Stimulated activated CD4-positive, alpha-beta T cell treated with anti-CD3 and anti-CD28 coated beads, Interleukin-12 subunit alpha, Interleukin-12 subunit beta, amount 100 ng/mL, for 24 hours (primary cell): ENCODE results near the gene AFDN.

Experiments used
- DNase-seq, 2 experiments: peaks; one replicate each; pipeline ENCODE4 v3.0.0-alpha.2; 2020; ENCODE audit warnings: low read depth in 2 of 2

Gene AFDN, protein sequence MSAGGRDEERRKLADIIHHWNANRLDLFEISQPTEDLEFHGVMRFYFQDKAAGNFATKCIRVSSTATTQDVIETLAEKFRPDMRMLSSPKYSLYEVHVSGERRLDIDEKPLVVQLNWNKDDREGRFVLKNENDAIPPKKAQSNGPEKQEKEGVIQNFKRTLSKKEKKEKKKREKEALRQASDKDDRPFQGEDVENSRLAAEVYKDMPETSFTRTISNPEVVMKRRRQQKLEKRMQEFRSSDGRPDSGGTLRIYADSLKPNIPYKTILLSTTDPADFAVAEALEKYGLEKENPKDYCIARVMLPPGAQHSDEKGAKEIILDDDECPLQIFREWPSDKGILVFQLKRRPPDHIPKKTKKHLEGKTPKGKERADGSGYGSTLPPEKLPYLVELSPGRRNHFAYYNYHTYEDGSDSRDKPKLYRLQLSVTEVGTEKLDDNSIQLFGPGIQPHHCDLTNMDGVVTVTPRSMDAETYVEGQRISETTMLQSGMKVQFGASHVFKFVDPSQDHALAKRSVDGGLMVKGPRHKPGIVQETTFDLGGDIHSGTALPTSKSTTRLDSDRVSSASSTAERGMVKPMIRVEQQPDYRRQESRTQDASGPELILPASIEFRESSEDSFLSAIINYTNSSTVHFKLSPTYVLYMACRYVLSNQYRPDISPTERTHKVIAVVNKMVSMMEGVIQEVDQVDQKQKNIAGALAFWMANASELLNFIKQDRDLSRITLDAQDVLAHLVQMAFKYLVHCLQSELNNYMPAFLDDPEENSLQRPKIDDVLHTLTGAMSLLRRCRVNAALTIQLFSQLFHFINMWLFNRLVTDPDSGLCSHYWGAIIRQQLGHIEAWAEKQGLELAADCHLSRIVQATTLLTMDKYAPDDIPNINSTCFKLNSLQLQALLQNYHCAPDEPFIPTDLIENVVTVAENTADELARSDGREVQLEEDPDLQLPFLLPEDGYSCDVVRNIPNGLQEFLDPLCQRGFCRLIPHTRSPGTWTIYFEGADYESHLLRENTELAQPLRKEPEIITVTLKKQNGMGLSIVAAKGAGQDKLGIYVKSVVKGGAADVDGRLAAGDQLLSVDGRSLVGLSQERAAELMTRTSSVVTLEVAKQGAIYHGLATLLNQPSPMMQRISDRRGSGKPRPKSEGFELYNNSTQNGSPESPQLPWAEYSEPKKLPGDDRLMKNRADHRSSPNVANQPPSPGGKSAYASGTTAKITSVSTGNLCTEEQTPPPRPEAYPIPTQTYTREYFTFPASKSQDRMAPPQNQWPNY (N-terminal part only)

DNA sequence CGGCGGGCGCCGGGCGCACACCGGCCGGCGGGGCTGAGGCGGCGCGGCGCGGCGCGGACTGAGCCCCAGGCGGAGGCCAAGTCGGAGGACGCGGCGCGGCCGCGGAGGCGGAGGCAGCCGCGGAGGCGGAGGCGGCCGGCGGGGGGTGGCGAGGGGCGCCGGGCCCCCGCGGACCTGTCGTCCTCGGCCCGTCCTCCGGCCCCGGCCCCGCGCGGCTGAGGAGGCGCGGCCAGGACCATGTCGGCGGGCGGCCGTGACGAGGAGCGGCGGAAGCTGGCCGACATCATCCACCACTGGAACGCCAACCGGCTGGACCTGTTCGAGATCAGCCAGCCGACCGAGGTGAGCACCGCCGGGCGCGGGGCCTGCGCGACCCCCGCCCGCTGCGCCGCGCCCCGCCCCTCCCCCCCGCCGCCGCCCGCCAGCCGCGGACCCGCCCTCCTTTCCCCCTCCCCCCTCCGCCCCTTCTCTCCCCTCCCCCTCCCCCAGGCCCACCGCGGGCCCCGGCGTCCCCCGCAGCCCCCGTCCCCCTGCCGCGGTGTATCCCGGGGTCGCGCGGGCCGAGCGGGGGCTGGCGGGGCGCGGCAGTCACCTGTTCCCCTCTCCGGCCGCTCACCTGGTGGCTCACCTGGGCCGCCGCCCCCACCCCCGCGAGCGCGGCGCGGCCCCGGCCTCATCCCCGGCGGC lies at the start of gene AFDN:
TSS of gene AFDN (plus strand) at position 16 of the 687 bp plus-strand sequence. CDS start at position 238, 222 bp downstream.
- DNase-seq = no peak

DNA sequence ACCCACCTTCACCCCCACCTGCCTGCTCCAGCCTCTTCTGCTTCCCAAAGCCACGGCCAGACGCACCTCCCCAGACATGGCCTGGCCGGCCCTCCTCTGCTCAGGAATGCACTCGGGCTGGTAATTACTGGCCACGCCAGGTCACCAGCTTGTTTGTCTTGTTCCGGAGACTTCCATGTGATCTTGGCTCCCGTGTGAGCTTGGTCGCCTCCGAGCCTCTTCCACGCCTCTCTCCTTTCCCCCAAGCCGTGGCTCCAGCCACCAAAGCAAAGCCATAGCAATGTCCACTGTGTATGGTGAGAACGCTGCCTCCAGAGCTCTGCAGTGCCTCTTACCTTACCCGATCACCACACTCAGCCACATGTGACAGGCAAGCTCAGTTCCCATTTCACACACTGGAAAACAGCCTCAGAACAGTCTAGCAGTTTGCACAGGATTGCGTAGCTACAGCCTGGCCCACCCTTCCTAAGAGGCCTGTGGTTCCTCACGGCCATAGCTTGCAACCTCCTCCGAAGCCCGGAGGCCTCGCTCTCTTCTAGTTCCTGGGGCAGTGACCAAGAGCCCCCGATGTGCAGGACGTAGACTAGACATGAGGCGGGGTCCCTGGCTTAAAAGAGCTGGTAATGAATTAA lies 48.1 kb upstream of the AFDN start:
- DNase-seq = no peak

DNA sequence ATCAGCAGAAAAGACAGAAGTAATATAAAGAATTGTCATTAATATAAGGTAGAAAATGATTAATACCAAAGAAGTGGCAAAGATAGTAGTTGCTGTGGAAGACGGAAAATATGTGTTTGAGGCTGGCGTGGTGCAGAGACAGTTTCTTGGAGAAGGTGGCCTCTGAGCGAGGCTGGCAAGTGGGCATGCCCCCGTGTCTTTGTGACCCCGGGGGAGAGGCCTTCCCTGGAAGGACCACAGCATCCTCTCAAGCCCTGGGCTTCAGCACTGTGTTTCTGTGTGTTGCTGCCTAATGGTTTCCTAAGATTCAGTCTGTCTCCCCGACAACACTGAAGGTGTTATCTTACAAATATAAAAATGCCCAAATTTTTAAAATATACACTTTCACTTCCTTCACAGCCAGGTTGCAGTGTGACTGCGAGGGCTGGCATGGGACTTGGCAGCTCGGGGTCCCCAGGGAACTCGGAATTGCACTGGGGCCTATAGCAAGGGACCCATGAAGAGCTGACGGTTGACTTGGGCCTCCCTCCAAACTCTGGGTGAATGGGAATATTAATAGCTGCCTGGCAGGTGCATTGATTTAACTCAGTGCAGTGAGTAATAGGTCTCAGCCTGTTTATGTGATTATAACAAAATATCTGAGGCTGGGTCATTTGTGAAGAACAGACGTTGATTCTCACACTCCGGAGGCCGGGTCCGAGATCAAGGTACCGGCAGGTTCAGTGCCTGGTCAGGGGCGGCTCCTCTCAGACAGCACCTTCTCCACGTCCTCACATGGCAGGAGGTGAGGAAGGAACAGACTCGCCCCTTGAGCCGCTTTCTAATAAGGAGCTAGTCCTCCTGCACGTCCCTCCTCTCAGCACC lies 47.4 kb upstream of the AFDN start:
- no peak for DNase-seq

DNA sequence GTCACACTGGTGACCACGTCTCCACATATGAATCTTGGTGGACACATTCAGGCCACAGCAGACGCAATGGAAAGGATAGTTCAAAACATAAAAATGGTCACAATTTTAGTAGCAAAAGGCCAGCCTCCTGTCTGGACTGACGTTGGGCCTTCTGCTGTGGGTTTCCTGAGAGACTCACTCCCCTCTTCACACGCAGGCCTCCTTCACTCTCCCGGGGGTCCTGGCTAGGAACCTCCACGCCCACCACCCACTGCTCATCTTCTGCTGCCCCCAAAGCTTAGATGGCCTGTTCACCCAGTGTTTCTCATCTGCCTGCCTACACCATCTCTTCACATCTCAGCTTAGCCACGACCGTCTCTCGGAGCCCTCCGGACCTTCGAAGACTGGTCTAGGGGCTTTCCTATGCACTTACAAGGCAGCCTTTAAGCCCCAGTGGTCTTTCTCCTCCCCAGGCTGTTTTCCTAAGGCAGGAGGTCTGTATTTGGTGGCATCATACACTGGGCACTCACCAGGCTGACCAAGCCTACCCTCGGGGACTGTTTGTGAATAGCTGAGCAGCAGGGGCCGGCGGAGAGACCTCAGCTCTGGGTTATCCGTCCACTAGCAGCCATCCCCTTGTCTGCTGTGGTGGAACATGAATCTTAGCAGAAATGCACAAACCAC lies 46.6 kb upstream of the AFDN start:
- no peak for DNase-seq

DNA sequence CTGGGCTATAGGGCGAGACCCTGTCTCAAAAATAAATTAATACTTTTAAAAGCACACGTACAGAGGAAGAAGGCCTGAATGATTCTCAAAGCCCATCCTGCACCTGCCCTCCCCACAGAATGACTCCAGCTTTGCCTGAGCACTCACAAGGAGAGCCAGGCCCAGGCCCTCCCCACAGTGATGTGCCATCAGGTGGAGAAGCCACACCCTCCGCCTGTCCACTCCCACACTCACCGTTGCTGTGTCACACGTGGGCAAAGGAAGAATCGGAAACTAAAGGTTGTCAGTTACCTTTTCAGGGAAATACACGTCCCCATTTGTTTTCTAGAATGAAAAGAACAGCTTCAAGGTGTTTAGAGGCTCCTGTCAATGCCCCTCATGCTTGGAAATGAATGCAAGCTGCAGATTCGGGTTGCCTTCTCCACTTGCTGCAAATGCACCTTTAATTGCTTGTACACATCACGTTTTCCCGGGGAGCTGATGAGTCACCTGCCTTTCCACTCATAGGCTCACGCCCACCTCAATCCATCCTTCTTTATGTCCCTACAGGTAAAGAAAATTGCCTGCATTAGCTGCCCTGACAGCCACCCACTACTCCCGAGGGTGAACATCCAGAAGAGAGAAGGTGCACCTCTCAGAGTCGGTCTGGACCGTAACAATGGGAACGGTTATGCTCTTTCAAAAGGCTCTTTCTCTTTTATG lies 45.5 kb upstream of the AFDN start:
- no peak for DNase-seq

DNA sequence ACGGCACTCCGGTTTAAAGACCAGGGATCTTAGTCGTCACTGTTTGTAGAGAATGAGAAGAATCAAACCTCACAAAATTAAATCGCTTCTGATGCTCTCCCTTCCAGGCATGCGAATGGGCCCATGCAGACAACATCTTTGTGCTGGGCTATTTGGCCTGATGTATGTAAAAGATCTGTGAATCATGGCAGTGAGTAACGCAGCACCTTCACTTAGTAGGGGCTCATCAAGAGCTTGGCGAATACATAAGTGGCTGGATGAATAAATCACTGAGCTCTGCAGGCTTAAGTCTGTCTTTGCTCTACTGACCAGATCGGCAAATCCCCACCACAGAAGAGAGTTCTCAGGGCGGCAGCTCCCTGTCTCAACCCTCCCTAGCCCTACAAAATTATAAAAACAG lies 44.8 kb upstream of the AFDN start:
- DNase-seq = no peak

DNA sequence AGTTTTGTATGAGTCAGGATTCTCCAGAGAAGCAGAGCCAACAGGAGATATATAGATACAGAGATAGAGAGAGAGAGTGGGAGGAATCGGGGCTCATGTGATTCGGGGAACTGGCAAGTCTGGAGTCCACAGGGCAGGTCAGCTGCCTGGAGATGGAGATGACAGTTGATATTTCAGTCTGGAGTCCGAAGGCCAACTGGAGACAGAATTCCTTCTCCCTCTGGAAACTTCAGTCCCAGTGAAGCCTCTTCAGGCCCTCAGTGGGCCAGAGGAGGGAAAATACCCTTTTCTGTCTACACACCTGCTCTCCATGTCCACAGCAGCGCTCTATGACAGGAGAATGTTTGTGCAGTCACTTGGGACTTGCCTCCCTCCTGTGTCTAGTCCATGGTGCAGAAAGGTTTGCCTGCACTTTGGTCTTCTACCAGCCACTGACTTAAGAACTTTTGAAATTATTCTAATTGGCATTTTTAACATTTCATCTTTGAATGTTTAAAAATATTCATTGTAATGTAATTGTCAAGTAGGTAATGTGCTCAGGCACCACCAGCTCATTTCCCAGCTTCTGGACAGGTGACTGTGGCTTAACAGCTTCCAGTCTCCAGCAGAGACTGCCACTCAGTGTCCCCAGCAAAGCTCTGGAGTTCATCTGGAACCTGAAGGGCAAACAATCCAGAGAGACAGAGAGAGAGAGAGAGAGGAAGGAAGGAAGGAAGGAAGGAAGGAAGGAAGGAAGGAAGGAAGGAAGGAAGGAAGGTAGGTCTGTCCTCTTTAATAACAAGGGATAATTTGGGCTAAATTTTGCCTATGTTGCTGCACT lies 43.8 kb upstream of the AFDN start:
- DNase-seq = no peak

DNA sequence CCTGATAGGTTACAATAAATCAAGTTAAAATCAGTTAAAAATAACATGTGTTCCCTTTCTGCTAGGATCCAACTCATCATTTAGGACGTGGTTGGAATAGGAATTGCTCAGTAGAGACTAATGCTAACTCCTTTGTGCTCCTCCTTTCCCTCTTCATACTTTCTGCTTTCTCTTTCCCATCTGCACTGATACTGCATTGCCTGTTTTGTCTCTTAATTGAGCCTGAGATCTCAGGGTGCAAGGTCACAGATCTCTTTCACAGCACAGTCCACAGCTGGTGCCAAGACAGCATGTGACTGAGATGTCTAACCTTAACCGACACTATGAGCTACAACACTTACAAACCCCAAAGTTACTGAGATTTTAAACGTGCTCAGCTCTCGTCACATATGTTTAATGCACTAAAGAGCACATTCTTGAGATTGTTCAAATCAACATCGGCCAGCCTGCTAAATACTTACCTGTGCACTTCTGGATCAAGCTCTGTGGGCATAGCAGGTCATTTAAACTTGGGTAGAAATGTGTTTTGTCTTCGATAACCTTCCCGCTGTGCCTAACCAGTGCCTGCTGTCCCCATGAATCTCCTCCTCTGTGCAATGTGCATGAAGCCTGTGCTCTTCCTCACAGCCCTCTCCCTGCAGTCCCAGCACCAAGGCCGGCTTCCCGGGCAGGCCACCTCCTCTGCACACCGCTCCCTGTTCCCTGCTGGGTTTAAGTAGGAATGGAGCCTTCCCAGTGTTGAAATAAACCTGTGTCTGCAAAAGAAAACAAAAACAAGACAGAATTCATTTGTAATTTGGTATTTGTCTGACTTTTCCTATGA lies 39.6 kb upstream of the AFDN start:
- no peak for DNase-seq

DNA sequence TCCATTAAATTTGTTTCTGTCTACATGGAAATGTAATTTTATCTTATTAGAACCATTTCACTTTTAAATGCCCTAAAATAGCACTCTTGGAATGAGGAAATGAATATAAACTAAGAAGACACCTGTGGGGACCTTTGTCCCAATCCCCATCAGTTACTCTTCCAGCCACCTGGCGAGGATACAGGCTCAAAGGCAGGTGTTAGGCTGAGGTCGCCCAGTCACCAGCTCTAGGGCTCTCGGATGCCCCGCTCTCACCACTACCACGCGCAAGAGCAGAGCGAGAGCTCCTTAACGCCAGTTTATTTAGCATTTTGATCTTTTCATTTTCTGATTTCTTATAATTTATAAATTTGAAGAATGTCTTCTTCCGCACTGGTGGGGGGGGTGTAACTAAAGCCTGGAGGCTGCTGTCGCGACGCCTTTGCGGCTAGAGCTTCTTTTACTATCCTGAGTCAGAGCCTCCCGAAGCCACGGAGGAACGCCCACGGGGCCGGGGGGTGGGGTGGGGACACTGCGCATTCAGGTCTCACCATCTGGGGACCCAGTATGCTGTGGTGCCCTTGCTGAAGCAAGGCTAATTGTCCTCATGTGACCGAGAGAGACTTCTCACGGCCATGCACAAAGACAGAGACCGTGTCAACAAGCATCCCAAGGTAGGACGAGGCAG lies 38.7 kb upstream of the AFDN start:
- DNase-seq = no peak

DNA sequence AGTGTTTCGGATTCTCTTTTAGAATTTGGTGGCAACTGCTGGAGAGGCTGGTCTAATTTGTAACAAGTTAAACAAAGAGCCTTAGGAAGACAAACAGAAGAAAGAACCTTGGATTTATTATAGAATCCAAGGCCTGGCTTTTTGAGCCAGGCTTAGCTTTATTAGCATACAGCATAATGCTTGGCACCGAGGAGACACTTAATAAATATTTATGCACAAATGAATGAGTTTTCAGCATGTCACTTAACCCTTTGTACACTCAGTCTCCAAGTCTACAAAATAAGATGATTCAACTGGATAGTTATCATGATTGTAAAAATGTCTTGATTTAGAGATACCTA lies 38.2 kb upstream of the AFDN start:
- DNase-seq = no peak

DNA sequence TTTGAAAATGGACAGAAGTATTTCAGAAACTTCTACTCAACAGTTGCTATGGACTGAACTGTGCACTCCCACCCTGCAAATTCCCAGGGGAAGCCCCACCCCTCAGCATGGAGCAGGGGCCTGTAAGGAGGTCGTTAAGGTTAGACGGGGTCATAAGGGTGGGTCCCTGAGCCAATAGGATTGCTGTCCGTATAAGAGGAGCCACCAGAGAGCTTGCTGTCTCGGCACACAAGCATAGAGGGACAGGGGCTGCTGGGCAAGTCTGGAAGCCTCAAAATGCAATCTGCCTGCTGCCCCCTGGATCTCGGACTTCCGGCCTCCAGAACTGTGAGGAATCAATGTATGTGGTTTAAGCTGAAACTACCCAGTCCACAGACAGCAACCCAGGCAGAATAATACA lies 37.4 kb upstream of the AFDN start:
- DNase-seq = no peak

DNA sequence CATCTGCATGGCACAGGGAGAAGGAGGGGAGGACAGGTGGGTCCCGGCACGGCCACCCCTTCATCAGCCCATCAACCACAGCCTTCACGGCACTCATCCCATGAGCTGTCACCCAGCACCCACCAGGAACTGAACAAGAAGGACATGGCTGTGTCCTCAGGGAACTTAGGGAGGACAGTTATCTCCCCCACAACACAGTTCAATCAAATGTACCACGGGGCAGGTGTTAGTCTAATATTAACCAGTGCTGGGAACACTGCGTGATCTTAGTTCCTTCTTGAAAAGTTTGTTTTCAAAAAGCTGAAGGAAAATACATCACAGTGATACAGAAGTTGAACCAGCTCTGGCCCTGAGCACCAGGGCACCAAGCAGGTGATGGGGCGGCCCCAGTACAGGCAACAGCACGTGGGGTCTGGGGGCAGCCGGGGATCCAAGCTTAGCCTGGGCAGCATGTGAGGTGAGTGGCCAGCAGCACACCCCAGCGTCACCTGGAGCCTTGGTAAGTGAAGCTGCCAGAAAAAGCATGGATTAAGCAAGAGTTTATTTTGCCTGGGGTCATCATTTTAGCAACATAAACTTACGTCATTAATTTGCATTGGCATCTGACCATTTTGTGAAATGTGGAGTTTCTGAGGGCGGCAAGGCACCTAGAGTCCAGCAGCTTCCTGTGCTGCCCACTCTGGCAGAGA lies 35.5 kb upstream of the AFDN start:
- no peak for DNase-seq

DNA sequence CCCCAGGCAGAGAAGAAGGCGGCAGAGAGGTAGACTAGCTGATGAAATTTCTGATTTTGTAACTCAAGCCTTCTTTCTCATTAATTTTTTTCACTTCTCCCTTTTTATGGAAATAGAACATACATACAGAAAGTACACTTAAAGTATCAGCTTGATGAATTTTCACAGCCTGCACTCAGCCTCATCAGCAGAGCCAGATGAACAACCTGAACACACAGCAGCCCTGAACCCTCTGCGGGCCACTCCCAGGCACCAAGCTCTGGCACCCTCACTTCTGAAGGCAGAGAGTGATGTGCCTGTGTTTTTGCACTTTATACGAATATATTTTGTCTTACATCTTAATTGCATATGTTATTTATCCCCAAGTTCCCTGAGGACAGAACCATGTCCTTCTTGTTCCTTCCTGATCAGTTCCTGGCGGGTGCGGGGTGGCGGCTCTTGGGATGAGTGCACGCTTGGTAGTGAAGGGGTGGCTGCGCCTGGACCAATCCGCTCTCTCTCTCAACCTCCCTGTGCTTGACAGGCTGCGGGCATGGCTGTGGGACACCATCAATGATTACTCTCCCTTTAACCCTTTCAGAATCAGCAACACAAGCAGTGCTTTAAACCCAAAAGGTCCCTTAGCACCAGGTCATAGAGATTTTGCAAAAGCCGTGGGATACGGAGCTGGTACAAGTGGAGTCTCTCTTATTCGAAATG lies 34.8 kb upstream of the AFDN start:
- DNase-seq = no peak

DNA sequence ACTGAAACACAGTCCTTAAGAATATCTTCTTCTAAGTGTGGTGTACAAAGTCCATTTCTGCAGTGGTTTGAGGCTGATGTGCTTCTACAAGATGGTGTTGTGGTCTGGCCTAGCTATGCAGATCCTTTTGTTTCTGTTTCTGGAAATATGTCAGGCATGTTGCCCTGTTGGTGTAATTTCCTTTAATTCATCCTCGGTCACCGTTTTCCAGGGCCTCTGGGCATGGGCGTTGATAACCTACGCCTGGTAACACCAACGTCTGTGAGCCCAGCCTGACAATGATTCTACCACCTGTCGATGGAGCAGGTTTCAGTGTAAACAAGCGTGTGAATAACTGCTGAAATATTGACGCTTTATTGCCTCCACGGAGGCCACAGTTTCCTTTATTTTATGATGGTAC lies 33.3 kb upstream of the AFDN start:
- no peak for DNase-seq
